Subcutaneous abdominal adipose tissue (tissue), 5 donors: ENCODE data around the gene YBX2.

ENCODE experiments used
- H3K27ac ChIP-seq: one replicate; pipeline ENCODE4 v1.7.0; 2013; ENCODE audit warnings: low read depth, mild to moderate bottlenecking, inconsistent platforms, low read length, moderate library complexity
- H3K27me3 ChIP-seq, 5 donors: one replicate each; pipeline ENCODE4 v1.7.0; 2013; ENCODE audit warnings: low read length in 5 of 5, inconsistent platforms in 1 of 5; ENCODE audit not compliant: control insufficient read depth in 5 of 5, insufficient read depth in 4 of 5
- H3K36me3 ChIP-seq, 5 donors: one replicate each; pipeline ENCODE4 v1.7.0; 2013; ENCODE audit warnings: low read length in 5 of 5; ENCODE audit not compliant: control insufficient read depth in 5 of 5, insufficient read depth in 5 of 5
- H3K4me1 ChIP-seq, 5 donors: one replicate each; pipeline ENCODE4 v1.7.0; 2013; ENCODE audit warnings: low read length in 5 of 5, mild to moderate bottlenecking in 3 of 5, moderate library complexity in 1 of 5; ENCODE audit not compliant: control insufficient read depth in 5 of 5, insufficient read depth in 5 of 5
- H3K4me3 ChIP-seq, 5 donors: one replicate each; pipeline ENCODE4 v1.7.0; 2013; ENCODE audit warnings: low read length in 5 of 5, low read depth in 1 of 5
- H3K9ac ChIP-seq, 5 donors: one replicate each; pipeline ENCODE4 v1.7.0; 2013; ENCODE audit warnings: low read length in 5 of 5, mild to moderate bottlenecking in 4 of 5, moderate library complexity in 3 of 5
- H3K9me3 ChIP-seq, 5 donors: one replicate each; pipeline ENCODE4 v1.7.0; 2013; ENCODE audit warnings: low read length in 5 of 5; ENCODE audit not compliant: control insufficient read depth in 5 of 5
- donor health status: healthy.
- donor health status: healthy.
- donor health status: healthy.
- donor health status: healthy.
- donor health status: healthy.

The YBX2 gene

DNA sequence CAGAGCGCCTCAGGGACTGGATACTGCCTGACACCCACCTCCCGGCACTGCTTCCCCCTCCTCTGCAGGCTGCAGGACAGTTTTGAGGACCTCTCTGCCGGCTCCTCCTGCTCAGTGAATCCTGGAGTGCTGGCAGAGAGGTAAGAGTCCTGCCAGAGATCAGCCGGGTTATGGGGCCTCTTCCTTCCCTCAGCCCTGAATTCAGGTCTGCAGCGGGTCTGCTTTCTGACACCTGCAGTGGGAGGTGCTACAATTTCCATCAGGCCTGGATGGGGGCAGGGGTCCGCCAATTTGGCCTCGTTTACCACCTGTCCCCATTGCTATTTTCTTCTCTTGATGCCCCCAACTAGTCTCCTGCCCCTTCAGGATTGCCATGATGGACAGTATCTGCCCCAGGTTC lies 37.7 kb upstream of the YBX2 start:
- H3K27me3 ChIP-seq, result peaks cover 15 to 35% (median 29%) of the 10 kb centered on the region in 5 donors
- H3K4me3 ChIP-seq, result no peak overlapping the region
- no peaks in the 10 kb centered on the region for H3K9me3 ChIP-seq
- H3K27ac ChIP-seq, result no peak overlapping the region
- peaks cover 0 to 3% (median 0%) of the 10 kb centered on the region in 5 donors for H3K36me3 ChIP-seq
- H3K4me1 ChIP-seq, result peaks cover 3 to 29% (median 20%) of the 10 kb centered on the region in 5 donors
- no peak overlapping the region for H3K9ac ChIP-seq

DNA sequence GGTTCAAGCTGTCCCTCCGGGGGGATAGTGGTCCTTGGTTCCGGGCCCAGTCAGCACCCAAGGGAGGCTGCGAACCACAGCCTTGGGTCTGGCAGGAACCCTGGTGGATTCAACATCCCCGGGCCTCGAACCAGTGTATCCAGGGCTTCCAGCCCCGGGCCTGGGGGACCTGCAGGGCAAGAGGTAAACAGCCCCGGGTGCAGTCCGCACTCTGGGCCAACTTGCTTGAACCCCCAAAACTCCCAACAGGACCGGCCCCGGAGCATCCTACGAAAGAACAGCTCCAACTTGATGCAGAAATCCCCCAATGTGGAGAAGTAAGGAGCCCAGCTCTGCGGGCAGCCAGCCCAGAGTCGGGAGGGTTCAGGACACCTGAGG lies 36.2 kb upstream of the YBX2 start:
- H3K9me3 ChIP-seq, result no peaks in the 10 kb centered on the region
- H3K4me3 ChIP-seq, result peak overlapping the region in 4 of 5 donors; percentile 22 to 94 (median 90)
- no peak overlapping the region for H3K9ac ChIP-seq
- H3K36me3 ChIP-seq, result peaks cover 0 to 16% (median 11%) of the 10 kb centered on the region in 5 donors
- H3K27me3 ChIP-seq, result peaks cover 8 to 25% (median 19%) of the 10 kb centered on the region in 5 donors
- H3K4me1 ChIP-seq, result peaks cover 3 to 29% (median 20%) of the 10 kb centered on the region in 5 donors
- H3K27ac ChIP-seq, result peak overlapping the region; percentile 85

DNA sequence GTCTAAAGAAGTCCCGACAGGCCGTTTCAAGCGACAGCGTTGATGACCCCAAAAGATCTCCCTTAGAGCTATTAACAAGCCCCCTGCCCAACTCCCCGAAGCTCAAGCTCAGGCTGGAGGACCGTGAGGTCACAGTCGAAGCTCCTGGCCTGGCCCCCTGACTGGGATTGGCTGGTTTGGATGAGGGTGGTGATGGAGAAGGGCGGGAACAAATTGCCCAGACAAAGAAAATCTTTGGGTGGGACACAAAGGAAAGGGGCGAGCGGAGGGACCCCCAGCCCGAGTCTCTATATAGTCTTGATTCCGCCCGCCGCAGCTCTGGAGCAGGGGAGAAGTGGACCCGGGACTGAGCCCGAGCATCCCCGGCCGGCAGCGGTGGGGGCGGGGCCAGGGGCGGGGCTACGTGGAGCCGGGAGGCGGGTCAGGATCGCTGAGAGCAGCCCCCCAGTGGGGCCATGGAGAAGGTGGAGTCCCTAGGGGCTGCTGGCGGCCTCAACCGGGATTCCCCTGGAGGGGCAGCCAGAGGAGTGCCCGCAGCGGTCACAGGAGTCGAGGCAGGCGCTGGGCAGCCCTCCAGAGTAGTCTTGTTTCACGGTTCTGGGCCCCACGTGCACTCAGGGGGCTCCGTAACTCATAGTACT lies 35.7 kb upstream of the YBX2 start:
- Histone ChIP-seq H3K27me3 (peaks cover 6 to 22% (median 14%) of the 10 kb centered on the region in 5 donors), H3K27ac (peak overlapping the region; percentile 85), H3K9me3 (no peaks in the 10 kb centered on the region), H3K36me3 (peaks cover 0 to 21% (median 17%) of the 10 kb centered on the region in 5 donors), H3K4me3 (peak overlapping the region; percentile 76 to 94 (median 93)), H3K9ac (peak overlapping the region; percentile 57 to 84 (median 71)), H3K4me1 (peaks cover 3 to 29% (median 20%) of the 10 kb centered on the region in 5 donors)

DNA sequence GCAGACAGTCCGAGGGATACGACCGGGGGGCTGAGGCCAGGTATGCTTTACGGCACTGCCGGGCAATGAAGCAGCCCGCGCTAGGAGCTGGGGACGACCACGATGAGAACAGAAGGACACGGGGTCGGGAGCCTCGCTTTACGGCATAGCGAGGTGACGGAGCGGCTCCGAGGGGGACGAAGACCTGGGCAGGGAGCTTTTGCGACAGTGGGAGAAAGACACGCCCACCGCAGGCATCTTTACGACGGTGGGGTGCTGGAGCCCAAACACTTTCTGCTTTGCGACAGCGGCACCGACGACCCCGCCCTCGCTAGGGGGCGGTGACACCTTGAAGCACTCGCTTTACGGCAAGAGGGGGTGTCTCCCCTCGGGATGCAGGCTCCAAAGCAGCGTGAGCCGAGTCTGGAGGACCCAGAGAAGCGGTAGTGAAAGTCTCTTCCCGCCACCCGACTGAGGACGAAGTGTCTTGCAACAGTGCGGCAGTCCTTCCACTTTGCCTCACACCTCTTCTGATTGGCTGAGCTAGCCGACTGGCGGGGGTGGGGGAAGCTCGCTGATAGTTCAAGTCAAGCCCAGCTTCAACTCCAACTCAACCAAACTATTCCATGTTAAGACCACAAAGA lies 35.0 kb upstream of the YBX2 start:
- H3K9me3 ChIP-seq, result no peaks in the 10 kb centered on the region
- H3K27ac ChIP-seq, result peak overlapping the region; percentile 85
- peaks cover 0 to 15% (median 9%) of the 10 kb centered on the region in 5 donors for H3K27me3 ChIP-seq
- peak overlapping the region; percentile 57 to 84 (median 71) for H3K9ac ChIP-seq
- H3K4me1 ChIP-seq, result peaks cover 3 to 29% (median 20%) of the 10 kb centered on the region in 5 donors
- H3K4me3 ChIP-seq, result peak overlapping the region; percentile 76 to 94 (median 93)
- H3K36me3 ChIP-seq, result peaks cover 0 to 27% (median 21%) of the 10 kb centered on the region in 5 donors

DNA sequence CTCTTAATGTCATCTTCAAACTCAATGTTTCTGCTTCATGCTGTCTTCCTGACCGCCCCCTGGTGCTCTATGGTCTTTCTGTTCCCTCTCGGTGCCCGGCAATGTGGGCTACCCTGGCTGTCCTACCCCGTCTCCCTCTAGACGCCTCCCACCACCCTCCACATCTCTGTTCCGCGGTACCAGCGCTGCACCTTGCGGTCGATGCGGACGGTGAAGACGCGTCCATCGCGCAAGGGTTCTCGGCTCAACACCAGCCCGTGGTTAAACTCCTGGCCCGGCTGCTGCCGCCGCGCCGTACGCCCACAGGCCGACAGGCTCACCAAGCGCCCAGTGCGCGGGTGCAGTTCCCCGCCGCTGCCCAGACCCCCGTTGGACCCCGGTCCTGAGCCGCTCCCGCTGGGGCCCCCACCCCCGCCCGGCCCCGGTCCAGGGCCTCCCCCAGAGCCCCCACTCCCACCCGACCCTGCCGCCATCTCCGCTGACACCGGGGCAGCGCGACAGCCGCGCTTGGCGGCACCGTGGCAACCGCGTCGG lies 34.5 kb upstream of the YBX2 start, which contains the start of gene NEURL4:
NEURL4 (minus strand) TSS at position 496 of the 534 bp plus-strand sequence; CDS start at position 473, 23 bp downstream.
- Histone ChIP-seq H3K4me3 (peak within 1 kb of the TSS; percentile 76 to 94 (median 93)), H3K36me3 (peaks cover 0 to 32% (median 26%) of the 10 kb centered on the region in 5 donors), H3K9ac (peak within 1 kb of the TSS; percentile 57 to 87 (median 85)), H3K27me3 (peaks cover 0 to 12% (median 9%) of the 10 kb centered on the region in 5 donors), H3K9me3 (no peaks in the 10 kb centered on the region), H3K27ac (peak within 1 kb of the TSS; percentile 85), H3K4me1 (peaks cover 3 to 29% (median 20%) of the 10 kb centered on the region in 5 donors)

DNA sequence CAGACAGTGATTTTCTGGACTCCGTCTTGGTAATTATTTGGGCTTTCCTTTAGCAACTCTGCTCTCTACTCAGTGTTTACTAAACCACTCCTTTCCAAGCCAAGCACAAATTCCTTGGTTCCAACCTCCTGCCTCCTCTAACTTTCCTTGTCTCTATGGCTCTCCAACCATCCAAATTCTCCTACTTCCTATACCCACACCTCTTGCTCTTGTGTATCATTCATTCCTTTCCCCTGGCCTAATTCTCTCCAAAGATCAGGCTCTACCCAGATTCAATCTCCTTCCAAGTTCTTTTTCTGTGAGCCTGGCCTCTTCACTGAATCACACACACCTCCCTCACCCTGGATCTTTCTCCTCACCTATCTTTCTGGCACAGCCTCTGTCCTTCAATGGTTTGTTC lies 33.6 kb upstream of the YBX2 start:
- H3K4me1 ChIP-seq, result peaks cover 3 to 29% (median 20%) of the 10 kb centered on the region in 5 donors
- H3K36me3 ChIP-seq, result peaks cover 0 to 41% (median 35%) of the 10 kb centered on the region in 5 donors
- no peaks in the 10 kb centered on the region for H3K9me3 ChIP-seq
- peaks cover 0 to 6% (median 5%) of the 10 kb centered on the region in 5 donors for H3K27me3 ChIP-seq
- no peak overlapping the region for H3K4me3 ChIP-seq
- no peak overlapping the region for H3K27ac ChIP-seq
- peak overlapping the region in 1 of 5 donors; percentile 87 for H3K9ac ChIP-seq

DNA sequence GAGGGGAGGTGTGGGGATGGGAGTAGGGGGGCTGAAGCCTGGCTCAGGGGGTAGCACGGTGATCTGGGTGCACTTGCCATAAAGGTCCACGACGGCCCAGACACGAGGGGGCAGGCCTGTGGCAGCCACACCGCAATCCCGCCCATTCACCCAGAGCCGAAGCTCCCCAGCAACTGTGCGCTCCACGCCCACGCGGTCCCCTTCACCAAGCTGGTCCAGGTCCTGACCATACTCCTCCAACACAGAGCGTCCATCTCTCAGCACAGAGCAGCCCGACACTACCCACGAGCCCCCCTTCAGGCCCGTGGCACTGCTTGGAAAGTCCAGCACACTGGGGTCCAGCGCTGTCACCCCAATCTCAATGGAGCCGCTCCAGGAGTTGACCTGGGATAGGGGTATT lies 33.1 kb upstream of the YBX2 start:
- Histone ChIP-seq H3K4me1 (peaks cover 3 to 29% (median 20%) of the 10 kb centered on the region in 5 donors), H3K9me3 (no peaks in the 10 kb centered on the region), H3K27me3 (peaks cover 0 to 6% (median 5%) of the 10 kb centered on the region in 5 donors), H3K4me3 (no peak overlapping the region), H3K27ac (no peak overlapping the region), H3K36me3 (peaks cover 0 to 46% (median 40%) of the 10 kb centered on the region in 5 donors), H3K9ac (no peak overlapping the region)

DNA sequence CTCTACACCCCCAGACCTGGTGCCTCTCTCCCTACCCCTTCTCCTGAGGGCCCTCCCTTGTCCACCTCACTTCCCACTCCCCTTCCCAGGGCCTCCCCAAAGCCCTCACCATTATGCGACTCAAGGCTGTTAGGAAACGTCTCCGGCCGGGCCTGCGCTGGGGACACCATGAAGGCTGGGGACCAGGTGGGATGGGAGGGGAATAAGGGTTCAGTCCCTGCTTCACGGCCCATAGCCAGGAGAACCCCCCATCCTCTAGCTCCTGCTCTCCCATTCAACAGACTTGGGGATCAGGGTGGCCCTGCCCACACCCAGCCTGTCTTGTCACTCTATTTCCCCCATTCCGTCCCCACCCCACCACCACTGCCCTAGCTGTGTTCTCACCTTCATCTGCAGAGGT lies 32.6 kb upstream of the YBX2 start:
- H3K4me3 ChIP-seq, result no peak overlapping the region
- H3K9me3 ChIP-seq, result no peaks in the 10 kb centered on the region
- H3K9ac ChIP-seq, result no peak overlapping the region
- H3K36me3 ChIP-seq, result peaks cover 0 to 51% (median 44%) of the 10 kb centered on the region in 5 donors
- no peak overlapping the region for H3K27ac ChIP-seq
- peaks cover 3 to 29% (median 20%) of the 10 kb centered on the region in 5 donors for H3K4me1 ChIP-seq
- H3K27me3 ChIP-seq, result peaks cover 0 to 4% (median 2%) of the 10 kb centered on the region in 5 donors

DNA sequence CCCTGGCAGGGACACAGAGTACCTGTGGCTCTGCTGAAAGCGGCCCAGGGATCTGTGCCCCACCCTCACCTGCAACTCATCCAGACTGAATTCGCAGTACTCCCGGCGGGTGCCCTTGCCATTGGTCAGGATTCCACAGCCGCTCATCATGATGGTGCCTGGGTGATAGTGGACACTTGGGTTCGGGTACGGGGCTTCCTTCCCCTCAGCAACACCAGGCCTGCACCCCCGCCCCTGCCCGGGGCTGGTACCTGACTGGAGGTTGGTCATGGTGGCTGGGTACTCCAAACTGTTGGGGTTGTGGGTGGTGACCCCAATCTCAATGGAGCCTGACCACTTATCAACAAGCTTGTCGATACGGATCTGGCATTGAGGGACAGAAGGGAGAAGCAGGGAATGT lies 31.7 kb upstream of the YBX2 start:
- Histone ChIP-seq H3K27me3 (no peaks in the 10 kb centered on the region), H3K9ac (no peak overlapping the region), H3K36me3 (peaks cover 0 to 60% (median 53%) of the 10 kb centered on the region in 5 donors), H3K4me3 (no peak overlapping the region), H3K27ac (no peak overlapping the region), H3K9me3 (no peaks in the 10 kb centered on the region), H3K4me1 (peaks cover 3 to 29% (median 20%) of the 10 kb centered on the region in 5 donors)
